Measurements from ENCODE around the gene SIAH2. TPM values are rescaled to one million over a fixed set of nuclear protein-coding genes. Genes with fewer than 3 reads are reported as not detected.

SIAH2 gene
- total and polyA plus RNA-seq, 2 of the 8 experiments (the other 6 are each of a cell fraction or from before 2014, with no cell fraction given), result 23.9 to 34.2 TPM

GRCh38 chr3:150699068-150699639 lies 63.8 kb downstream of the SIAH2 start (continued):
- no peak for TF ChIP-seq CHD7 (IDR thresholded peaks at IDR 0.05; ENCODE audit: insufficient replicate concordance, low read length)
- TF ChIP-seq EGR1 (IDR thresholded peaks at IDR 0.05; ENCODE audit: borderline replicate concordance, low read depth, low read length), result no peak
- no peak for TF ChIP-seq CBX5 (IDR thresholded peaks at IDR 0.05; ENCODE audit: low read depth, low read length)
- TF ChIP-seq CEBPB (IDR thresholded peaks at IDR 0.05; ENCODE audit: low read depth, low read length), result no peak
- TF ChIP-seq JUND (IDR thresholded peaks at IDR 0.05; ENCODE audit: low read length), result no peak
- TF ChIP-seq HDAC2 (IDR thresholded peaks at IDR 0.05; ENCODE audit: borderline replicate concordance in 1 of 2, low read depth in 2 of 2, low read length in 2 of 2), result no peak
- no peak for TF ChIP-seq KDM4A (IDR thresholded peaks at IDR 0.05; ENCODE audit: low read depth, low read length, severe bottlenecking)
- no peak for TF ChIP-seq ATF2 (IDR thresholded peaks at IDR 0.05; ENCODE audit: low read length)
